Thoracic aorta (tissue), 2 donors: ENCODE data around the gene ZNF697. TPM values are rescaled to one million over a fixed set of nuclear protein-coding genes. Genes with fewer than 3 reads are reported as not detected.

Experiments used
- ATAC-seq: fragments of 150-250 bp; one replicate; pipeline ENCODE4 v1.8.0; 2017; ENCODE audit warnings: low read depth; ENCODE audit not compliant: insufficient number of reproducible peaks, low FRiP score
- DNase-seq: peaks from one replicate; pipeline ENCODE4 v3.0.0-alpha.2; 2020; ENCODE audit warnings: low spot score
- H3K27ac ChIP-seq, 2 donors: fragments of 200-600 bp; sonication (generic); 1 replicate in 1 of 2; 2 replicates in 1 of 2; pipeline ENCODE4 v1.5.1; 2016; ENCODE audit warnings: mild to moderate bottlenecking in 2 of 2, moderate library complexity in 2 of 2
- H3K27me3 ChIP-seq: fragments of 200-600 bp; sonication (generic); replicated peaks from 2 replicates; pipeline ENCODE4 v1.6.0; 2016; ENCODE audit warnings: mild to moderate bottlenecking; ENCODE audit not compliant: insufficient read depth
- H3K36me3 ChIP-seq: fragments of 200-600 bp; sonication (generic); one replicate; pipeline ENCODE4 v1.5.1; 2016
- H3K4me1 ChIP-seq, 2 donors: fragments of 200-600 bp; sonication (generic); 1 replicate in 1 of 2; 2 replicates in 1 of 2; pipeline versions ENCODE4 v1.5.1 to v1.6.0; 2016; ENCODE audit warnings: low read depth in 2 of 2, mild to moderate bottlenecking in 1 of 2; ENCODE audit not compliant: control insufficient read depth in 1 of 2
- H3K4me3 ChIP-seq: fragments of 200-600 bp; sonication (generic); 2 replicates; pipeline ENCODE4 v1.5.1; 2016; ENCODE audit warnings: mild to moderate bottlenecking
- H3K9me3 ChIP-seq: fragments of 200-600 bp; sonication (generic); 2 replicates; pipeline ENCODE4 v1.5.1; 2016
- total RNA-seq, 2 donors: library from RNA; depleted of rRNA; stranded (reverse); fragments of >200 nt; gene quantifications; one replicate each; pipeline versions ENCODE4 v1.1.0 to v1.2.3, GENCODE V29; 2016
- TF ChIP-seq, protein P1 (sequence below): fragments of 200-600 bp; sonication (generic); IDR thresholded peaks from one replicate; pipeline ENCODE4 v1.5.1; 2019; ENCODE audit warnings: antibody characterized with exemption

ZNF697 gene
- total RNA-seq, 2 donors from 2014 or later, result 0.95 to 4.1 TPM

DNA sequence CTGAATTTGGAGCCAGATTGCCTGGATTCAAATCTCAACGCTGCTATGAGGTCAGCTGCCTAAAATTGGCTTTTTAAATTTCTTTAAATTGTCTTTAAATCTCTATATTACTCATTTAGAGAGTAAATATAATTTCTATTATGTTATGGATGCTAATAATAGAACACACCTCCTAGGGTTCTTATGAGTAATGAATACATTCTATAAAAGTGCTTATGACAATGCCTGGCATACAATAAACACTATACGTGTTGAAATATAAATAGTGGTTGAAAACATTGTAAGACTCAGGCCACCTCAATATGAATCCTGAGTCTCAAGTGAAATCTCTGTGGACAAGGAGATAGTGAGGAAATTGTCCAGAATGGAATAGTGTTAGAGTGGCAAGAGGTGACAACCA lies 32.7 kb upstream of the ZNF697 start:
- H3K4me1 ChIP-seq, result peaks cover 0 to 4% of the 10 kb centered on the region in 2 donors
- H3K27ac ChIP-seq, result no peak overlapping the region
- TF ChIP-seq, protein P1, sequence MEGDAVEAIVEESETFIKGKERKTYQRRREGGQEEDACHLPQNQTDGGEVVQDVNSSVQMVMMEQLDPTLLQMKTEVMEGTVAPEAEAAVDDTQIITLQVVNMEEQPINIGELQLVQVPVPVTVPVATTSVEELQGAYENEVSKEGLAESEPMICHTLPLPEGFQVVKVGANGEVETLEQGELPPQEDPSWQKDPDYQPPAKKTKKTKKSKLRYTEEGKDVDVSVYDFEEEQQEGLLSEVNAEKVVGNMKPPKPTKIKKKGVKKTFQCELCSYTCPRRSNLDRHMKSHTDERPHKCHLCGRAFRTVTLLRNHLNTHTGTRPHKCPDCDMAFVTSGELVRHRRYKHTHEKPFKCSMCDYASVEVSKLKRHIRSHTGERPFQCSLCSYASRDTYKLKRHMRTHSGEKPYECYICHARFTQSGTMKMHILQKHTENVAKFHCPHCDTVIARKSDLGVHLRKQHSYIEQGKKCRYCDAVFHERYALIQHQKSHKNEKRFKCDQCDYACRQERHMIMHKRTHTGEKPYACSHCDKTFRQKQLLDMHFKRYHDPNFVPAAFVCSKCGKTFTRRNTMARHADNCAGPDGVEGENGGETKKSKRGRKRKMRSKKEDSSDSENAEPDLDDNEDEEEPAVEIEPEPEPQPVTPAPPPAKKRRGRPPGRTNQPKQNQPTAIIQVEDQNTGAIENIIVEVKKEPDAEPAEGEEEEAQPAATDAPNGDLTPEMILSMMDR, result no peak
- no peaks in the 10 kb centered on the region for H3K36me3 ChIP-seq
- ATAC-seq (no peak), DNase-seq (no peak)
- no peak overlapping the region for H3K4me3 ChIP-seq
- no peaks in the 10 kb centered on the region for H3K9me3 ChIP-seq
- H3K27me3 ChIP-seq, result no peaks in the 10 kb centered on the region

DNA sequence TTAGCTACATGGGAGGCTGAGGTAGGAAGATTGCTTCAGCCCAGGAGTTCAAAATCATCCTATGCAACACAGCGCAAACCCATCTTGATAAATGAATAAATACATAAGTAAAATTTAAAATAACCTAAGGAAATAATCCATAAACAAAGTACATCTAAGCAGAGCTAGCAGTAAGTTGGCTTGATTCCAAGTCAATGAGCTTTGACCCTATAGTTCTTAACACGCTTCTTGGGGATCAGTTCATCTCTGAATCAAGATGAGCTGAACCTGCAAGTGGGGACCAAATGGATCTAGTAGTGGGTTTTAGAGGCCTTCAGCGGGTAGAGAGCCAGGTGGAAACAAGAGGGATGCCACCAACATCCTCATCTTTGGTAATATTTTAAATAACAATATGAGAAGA lies 32.1 kb upstream of the ZNF697 start:
- TF ChIP-seq, protein P1, result no peak
- H3K9me3 ChIP-seq, result no peaks in the 10 kb centered on the region
- ATAC-seq, result no peak

DNA sequence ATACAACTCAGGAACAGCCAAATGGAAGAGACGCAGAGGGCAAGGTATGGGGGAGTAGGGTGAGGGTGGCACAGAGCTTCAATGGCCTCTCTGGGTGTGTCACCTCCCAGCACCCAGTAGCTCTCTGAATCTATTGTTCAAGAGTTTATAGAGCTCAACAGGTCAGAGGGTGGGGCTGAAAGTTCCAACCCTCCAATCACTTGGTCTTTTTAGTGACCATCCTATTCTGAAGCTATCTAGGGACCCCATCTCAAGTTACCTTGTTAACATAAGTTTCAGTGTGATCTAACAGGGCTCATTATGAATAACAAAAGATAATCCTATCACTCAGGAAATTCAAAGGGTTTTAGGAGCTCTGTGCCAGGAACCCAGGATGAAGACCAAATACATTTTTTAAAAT lies 31.2 kb upstream of the ZNF697 start:
- DNase-seq (no peak), ATAC-seq (no peak)
- Histone ChIP-seq H3K27me3 (no peaks in the 10 kb centered on the region), H3K27ac (no peak overlapping the region), H3K36me3 (no peaks in the 10 kb centered on the region), H3K9me3 (no peaks in the 10 kb centered on the region), H3K4me1 (peaks cover 3 to 4% of the 10 kb centered on the region in 2 donors), H3K4me3 (no peak overlapping the region)
- TF ChIP-seq, protein P1, result no peak

More for the DNA sequence above, 32.1 kb upstream of the ZNF697 start:
- no peak for DNase-seq
- no peaks in the 10 kb centered on the region for H3K36me3 ChIP-seq
- H3K4me3 ChIP-seq, result no peak overlapping the region
- no peak overlapping the region for H3K27ac ChIP-seq
- peaks cover 1 to 4% of the 10 kb centered on the region in 2 donors for H3K4me1 ChIP-seq
- no peaks in the 10 kb centered on the region for H3K27me3 ChIP-seq

DNA sequence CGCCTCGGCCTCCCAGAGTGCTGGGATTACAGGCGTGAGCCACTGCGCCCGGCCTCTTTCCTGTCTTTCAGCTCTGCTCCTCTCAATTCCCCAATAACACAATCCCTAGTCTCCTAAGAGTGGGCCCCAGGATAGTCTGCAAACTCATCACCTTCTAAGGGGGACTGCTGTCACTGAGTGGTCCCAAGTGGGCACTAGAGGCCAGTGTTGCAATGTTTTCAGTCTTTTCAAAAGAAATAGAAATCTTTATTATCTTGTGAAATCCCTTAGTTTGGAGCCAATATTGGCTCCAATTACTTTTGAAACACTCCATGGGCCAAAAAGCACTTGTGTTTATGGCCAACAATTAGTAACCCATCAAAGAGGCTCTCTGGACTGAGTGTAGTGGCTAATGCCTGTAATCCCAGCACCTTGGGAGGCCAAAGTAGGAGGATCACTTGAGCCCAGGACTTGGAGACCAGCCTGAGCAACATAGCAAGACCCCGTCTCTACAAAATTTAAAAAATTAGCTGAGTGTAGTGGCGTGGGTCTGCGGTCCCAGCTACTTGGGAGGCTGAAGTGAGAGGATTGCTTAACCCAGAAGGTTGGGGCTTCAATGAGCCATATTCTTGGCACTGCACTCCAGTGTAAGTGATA lies 28.6 kb upstream of the ZNF697 start:
- Histone ChIP-seq H3K27ac (no peak overlapping the region), H3K4me1 (peaks cover 3 to 4% of the 10 kb centered on the region in 2 donors), H3K9me3 (no peaks in the 10 kb centered on the region), H3K27me3 (no peaks in the 10 kb centered on the region), H3K36me3 (no peaks in the 10 kb centered on the region), H3K4me3 (no peak overlapping the region)
- ATAC-seq, result no peak
- DNase-seq, result no peak
- TF ChIP-seq, protein P1, result no peak

DNA sequence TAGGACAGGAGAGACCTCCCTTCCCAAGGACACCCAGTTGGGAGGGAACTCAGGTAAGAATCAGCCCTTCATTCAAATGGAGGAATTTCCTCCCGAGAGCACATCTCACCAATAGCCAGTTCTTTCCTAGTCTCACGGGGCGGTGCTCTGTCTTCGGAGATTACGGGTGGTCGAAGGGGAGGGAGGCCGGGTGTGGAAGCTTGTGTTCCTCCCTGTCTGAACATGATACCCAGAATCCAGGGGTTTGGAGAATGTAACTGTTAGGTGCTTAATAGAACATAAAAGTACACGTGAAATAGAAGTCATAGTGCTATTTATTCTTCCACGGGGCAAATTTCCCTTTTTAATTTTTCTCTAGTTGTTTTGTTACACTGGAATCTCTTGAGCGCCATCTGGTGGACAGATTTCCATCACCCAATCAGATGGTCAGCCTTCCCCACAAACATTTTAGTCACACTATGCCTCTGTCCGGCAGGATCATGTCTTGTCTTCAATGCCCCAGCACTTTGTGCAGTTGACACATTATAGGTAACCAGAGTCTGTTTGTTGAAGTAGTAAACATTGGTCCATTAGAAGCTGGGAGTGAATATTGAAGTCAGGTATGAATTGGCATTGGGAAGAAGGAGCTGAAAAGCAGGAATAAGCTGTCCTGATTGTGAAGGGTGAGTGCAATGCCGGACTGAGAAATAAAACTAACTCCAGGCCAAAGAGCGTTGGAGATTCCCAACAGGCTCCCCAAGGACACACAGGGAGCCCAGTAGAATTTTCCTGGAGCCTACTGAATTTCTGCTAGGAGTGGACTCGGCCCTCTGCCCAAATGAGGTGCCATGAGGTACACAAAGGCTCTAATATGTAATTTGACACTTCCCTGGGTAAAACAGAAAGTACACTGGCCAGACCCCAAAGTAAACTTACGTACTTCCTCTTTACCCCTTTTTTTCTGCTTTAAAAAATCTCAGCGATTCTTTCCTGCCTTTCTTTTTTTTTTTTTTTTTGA lies 27.6 kb upstream of the ZNF697 start:
- ATAC-seq (peak; percentile 63), DNase-seq (peak; percentile 74)
- TF ChIP-seq, protein P1, result peak; percentile 90
- Histone ChIP-seq H3K27ac (peak overlapping the region in 1 of 2 donors; percentile 15), H3K4me1 (peaks cover 3 to 4% of the 10 kb centered on the region in 2 donors), H3K27me3 (no peaks in the 10 kb centered on the region), H3K4me3 (peak overlapping the region; percentile 71), H3K9me3 (no peaks in the 10 kb centered on the region), H3K36me3 (no peaks in the 10 kb centered on the region)
